Endothelial cell of coronary artery (primary cell): ENCODE measurements around the gene EMILIN3. TPM values are rescaled to one million over a fixed set of nuclear protein-coding genes. Genes with fewer than 3 reads are reported as not detected.

Experiments
- total RNA-seq: library from RNA; depleted of rRNA; stranded (reverse); fragments of >200 nt; gene quantifications from 2 replicates; pipeline ENCODE4 v1.2.3, GENCODE V29; 2014

EMILIN3 gene, protein sequence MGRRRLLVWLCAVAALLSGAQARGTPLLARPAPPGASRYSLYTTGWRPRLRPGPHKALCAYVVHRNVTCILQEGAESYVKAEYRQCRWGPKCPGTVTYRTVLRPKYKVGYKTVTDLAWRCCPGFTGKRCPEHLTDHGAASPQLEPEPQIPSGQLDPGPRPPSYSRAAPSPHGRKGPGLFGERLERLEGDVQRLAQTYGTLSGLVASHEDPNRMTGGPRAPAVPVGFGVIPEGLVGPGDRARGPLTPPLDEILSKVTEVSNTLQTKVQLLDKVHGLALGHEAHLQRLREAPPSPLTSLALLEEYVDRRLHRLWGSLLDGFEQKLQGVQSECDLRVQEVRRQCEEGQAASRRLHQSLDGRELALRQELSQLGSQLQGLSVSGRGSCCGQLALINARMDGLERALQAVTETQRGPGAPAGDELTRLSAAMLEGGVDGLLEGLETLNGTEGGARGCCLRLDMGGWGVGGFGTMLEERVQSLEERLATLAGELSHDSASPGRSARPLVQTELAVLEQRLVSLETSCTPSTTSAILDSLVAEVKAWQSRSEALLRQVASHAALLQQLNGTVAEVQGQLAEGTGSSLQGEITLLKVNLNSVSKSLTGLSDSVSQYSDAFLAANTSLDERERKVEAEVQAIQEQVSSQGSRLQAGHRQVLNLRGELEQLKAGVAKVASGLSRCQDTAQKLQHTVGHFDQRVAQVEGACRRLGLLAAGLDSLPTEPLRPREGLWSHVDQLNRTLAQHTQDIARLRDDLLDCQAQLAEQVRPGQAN
- total RNA-seq, result under 0.01 TPM in 1 of 2 replicates, not detected in the other

DNA sequence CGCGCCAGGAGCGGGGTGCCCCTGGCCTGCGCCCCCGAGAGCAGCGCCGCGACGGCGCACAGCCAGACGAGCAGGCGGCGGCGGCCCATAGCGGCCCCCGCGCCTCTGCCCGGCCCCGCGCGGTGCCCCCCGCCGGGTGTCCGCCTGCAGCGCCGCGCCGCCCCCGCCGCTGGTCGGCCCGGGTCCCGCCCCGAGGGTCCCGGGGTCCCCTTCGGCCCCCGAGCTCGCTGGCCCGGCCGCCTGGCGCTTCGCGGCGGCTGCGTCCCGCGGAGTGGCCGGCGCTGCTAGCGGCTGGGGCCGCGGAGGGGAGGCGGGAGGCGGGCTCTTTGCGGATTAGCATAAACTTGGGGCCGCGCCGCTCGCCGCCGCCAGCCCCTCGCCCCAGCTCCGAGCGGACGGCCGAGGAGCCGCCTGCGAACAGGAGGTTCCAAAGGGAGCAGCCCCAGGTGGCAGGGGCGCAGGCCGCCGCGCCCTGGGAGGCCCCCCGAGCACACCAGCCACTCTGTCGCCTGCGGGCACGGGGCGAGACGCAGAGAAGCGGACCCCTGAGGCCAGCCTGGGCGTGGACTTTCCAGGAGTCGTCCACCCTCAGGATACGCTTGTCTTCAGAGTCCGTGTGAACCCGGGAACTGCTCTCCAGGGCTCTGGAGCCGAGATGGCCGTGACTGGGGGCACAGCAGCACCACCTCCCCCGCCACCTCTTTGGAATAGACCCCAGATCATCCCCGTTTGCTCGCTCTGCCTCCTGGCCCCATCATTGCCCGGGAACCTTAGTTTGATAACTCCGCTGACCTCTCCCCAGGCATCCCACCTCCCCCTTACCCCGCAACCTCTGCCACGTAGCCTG lies at the start of gene EMILIN3:
Gene EMILIN3 (minus strand): TSS at position 273 of the 847 bp plus-strand sequence. CDS start 184 bp downstream, at position 89.

DNA sequence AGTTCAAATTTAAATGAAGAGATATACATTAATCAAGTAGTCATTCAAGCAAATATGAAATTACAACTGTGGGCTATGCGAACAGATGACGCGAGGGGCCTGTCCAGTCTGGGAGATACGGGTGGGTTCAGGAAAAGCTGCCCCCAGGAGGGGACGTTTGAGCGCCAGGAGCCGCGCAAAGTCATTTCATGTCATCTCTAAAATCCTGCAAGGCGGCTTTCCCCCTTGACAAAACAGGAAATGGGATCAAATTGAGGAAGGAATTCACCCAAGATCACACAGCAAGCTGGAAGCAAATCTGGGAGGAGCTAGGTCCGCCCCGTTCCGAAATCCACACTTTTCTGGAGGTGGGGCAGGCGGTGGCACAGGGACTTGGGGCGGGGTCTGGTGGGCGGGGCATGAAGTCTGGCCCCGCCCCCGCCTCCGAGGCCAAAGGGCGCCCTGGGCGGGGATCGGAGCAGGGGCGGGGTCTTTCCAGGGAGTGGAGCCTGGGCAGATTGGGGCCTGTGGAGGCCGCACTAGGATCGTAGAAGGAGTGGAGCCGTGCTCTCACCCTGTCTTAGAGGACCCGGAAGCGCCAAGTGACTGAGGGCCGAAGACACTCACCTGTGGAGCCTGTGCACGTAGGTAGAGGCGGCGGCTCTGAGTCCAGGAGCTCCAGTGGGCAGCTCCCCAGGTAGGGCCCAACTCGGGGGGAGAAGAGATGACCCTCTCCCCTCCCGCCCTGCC lies 26.1 kb downstream of the EMILIN3 start, which contains the start of gene LPIN3:
Gene LPIN3 (plus strand): TSS at position 495 of the 729 bp plus-strand sequence. CDS start 4,983 bp downstream, outside the sequence.

DNA sequence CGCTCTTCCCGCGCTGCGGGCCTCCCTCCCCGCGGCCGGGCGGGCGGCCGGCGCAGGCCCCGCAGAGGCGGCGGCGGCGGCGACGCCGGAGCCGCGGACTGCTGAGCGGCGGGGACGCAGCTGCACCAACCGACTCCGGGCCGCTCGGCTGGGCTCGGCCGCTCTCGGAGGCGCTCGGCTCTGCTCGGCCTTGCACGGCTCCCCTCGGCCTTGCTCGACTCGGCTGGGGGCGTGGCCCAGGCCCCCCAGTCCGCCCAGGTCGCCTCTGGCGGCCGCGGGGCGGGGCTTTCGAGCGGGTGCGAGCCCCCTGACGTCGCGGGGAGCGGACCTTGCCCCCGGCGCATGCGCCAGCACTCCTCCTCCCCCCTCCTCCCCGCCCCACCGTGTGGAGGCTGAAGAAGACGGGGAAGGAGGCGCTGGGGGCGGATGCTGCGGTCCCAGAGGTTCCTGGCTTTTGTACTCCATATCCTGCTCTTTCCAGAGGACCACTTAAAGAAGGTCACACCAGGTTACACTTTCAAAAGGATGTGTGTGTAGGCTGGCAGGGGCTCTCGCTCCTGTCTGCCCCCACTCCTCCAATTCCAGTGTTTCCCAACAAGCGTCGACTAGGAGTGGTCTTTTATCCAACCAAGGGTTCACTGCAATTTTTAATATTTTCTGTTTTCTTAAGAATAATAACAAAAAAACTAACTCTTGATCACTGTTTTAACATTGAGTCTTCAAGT lies 48.9 kb downstream of the EMILIN3 start, which contains the start of gene ZHX3:
Gene ZHX3 (minus strand): TSS at position 186 of the 725 bp plus-strand sequence. CDS start 112,815 bp downstream, outside the sequence.

Other genes starting within 250 kb of the EMILIN3 start
- gene PLCG1, start 229.3 kb downstream of the EMILIN3 start, total RNA-seq, result 155 and 203 TPM in 2 replicates
- 5.7 and 10.8 TPM in 2 replicates for gene ZHX3, start 49.1 kb downstream of the EMILIN3 start, total RNA-seq
- gene LPIN3, start 26.0 kb downstream of the EMILIN3 start, total RNA-seq, result 0.90 and 2.4 TPM in 2 replicates